HL-60 (cell line): Measurements from ENCODE around the gene BRSK2.

ENCODE experiments used
- CTCF ChIP-seq: IDR thresholded peaks from one replicate; pipeline ENCODE4 v1.5.1; 2011; ENCODE audit warnings: low read length, control low read depth, inconsistent platforms; ENCODE audit not compliant: insufficient read depth
- POLR2AphosphoS5 ChIP-seq: IDR thresholded peaks from 2 replicates; pipeline ENCODE4 v1.6.1; 2012; ENCODE audit warnings: low read depth

GRCh38 chr11:1360181-1360834 lies 29.4 kb upstream of the BRSK2 start:
- TF ChIP-seq POLR2AphosphoS5 = no peak
- TF ChIP-seq CTCF = no peak
